ENCODE measurements around the gene MBD4.

DNA sequence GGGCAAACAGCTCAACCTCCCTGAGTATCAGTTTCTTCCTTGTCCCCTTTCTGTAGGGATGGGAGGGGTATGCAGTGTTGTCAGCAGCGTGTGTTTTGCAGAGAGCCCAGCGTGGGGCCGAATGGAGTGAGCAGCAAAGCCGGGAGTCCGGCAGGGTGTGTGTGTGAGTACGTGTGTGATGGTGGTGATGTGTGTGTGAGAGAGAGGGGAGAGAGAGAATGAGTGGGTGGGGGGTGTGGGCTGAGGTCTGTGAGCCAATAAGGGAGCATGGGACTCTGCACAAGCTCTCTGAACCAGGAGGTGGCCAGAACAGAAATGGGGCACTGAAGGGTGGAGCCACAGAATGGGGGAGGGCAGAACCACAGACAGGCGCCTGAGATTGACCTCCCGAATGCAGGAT lies 44.1 kb upstream of the MBD4 start:
- TF ChIP-seq, protein P1, sequence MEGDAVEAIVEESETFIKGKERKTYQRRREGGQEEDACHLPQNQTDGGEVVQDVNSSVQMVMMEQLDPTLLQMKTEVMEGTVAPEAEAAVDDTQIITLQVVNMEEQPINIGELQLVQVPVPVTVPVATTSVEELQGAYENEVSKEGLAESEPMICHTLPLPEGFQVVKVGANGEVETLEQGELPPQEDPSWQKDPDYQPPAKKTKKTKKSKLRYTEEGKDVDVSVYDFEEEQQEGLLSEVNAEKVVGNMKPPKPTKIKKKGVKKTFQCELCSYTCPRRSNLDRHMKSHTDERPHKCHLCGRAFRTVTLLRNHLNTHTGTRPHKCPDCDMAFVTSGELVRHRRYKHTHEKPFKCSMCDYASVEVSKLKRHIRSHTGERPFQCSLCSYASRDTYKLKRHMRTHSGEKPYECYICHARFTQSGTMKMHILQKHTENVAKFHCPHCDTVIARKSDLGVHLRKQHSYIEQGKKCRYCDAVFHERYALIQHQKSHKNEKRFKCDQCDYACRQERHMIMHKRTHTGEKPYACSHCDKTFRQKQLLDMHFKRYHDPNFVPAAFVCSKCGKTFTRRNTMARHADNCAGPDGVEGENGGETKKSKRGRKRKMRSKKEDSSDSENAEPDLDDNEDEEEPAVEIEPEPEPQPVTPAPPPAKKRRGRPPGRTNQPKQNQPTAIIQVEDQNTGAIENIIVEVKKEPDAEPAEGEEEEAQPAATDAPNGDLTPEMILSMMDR (IDR thresholded peaks at IDR 0.05): no peak
- no peak for TF ChIP-seq EZH2 (IDR thresholded peaks at IDR 0.05; ENCODE audit: borderline replicate concordance, insufficient read depth, low read depth, low read length, poor library complexity, severe bottlenecking)
